Measurements from ENCODE around the gene DUSP22. TPM values are rescaled to one million over a fixed set of nuclear protein-coding genes. Genes with fewer than 3 reads are reported as not detected.
"Not testable (repeated sequence)": the region's sequence is repeated elsewhere in the genome, so short reads cannot be mapped to it uniquely, and the experiment has no call there.

DUSP22 gene
- total RNA-seq, 1 experiment from 2014 or later: 18.6 TPM

DNA sequence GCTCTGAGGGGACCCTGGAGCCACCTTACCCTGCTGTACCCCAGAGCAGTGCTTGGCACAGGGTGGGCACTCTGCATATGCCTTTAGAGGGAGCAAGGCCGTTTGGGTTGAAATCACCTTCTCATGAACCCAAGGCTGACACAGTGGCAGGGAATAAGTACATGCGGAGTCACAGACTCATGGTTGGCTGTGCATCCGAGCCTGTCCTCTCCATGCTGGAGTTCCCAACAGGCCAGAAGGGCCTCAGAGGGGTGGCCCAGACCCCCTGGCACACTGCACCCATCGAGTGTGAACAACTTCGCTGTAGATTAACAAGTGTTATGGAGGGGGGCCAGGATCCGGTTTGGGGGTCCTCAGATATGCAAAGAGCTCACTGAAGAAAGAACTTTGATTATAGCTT, 78.3 kb downstream of the DUSP22 start:
- Histone ChIP-seq H3K4me3 (ENCODE audit: low read depth, low read length) (no peak overlapping the region), H3K9me3 (no peaks in the 10 kb centered on the region), H3K27me3 (replicated peaks; ENCODE audit: control insufficient read depth, insufficient read depth, low read length) (no peaks in the 10 kb centered on the region), H3K4me1 (no peaks in the 10 kb centered on the region), H3K36me3 (ENCODE audit: control insufficient read depth, insufficient read depth, low read length) (no peaks in the 10 kb centered on the region)
- Mint-ChIP-seq H3K4me3 (ENCODE audit: unreplicated experiment) (no peak overlapping the region), H3K27ac (ENCODE audit: unreplicated experiment) (no peak overlapping the region), H3K36me3 (ENCODE audit: insufficient read depth, unreplicated experiment) (no peaks in the 10 kb centered on the region), H3K27me3 (ENCODE audit: insufficient read depth, unreplicated experiment) (peaks cover 37% of the 10 kb centered on the region), H3K9me3 (ENCODE audit: unreplicated experiment) (peaks cover 5% of the 10 kb centered on the region), H3K4me1 (ENCODE audit: low read depth, unreplicated experiment) (no peaks in the 10 kb centered on the region)
- intact Hi-C loops (cut with micrococcal nuclease; ENCODE audit: unreplicated experiment): no loop called here
- BruUV-seq (replicated peaks): no TSS peak
- DNase-seq: no peak
- ChIA-PET POLR2A (no interaction called here), CTCF (no interaction called here)
- TF ChIP-seq, protein P1, sequence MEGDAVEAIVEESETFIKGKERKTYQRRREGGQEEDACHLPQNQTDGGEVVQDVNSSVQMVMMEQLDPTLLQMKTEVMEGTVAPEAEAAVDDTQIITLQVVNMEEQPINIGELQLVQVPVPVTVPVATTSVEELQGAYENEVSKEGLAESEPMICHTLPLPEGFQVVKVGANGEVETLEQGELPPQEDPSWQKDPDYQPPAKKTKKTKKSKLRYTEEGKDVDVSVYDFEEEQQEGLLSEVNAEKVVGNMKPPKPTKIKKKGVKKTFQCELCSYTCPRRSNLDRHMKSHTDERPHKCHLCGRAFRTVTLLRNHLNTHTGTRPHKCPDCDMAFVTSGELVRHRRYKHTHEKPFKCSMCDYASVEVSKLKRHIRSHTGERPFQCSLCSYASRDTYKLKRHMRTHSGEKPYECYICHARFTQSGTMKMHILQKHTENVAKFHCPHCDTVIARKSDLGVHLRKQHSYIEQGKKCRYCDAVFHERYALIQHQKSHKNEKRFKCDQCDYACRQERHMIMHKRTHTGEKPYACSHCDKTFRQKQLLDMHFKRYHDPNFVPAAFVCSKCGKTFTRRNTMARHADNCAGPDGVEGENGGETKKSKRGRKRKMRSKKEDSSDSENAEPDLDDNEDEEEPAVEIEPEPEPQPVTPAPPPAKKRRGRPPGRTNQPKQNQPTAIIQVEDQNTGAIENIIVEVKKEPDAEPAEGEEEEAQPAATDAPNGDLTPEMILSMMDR (IDR thresholded peaks at IDR 0.05; ENCODE audit: insufficient read depth in 1 of 2, low read depth in 1 of 2, low read length in 1 of 2, severe bottlenecking in 1 of 2, unreplicated experiment in 1 of 2): no peak

DNA sequence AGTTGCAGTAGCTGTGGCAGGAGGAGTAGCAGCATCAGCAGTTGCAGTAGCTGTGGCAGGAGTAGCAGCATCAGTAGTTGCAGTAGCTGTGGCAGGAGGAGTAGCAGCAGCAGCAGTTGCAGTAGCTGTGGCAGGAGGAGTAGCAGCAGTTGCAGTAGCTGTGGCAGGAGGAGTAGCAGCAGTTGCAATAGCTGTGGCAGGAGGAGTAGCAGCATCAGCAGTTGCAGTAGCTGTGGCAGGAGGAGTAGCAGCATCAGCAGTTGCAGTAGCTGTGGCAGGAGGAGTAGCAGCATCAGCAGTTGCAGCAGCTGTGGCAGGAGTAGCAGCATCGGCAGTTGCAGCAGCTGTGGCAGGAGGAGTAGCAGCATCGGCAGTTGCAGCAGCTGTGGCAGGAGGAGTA, 79.6 kb downstream of the DUSP22 start:
- H3K4me3 ChIP-seq (ENCODE audit: low read depth, low read length); H3K4me1 ChIP-seq; POLR2A ChIA-PET; DNase-seq; H3K36me3 Mint-ChIP-seq (ENCODE audit: insufficient read depth, unreplicated experiment); H3K4me3 Mint-ChIP-seq (ENCODE audit: unreplicated experiment); H3K27ac Mint-ChIP-seq (ENCODE audit: unreplicated experiment); H3K27me3 ChIP-seq (replicated peaks; ENCODE audit: control insufficient read depth, insufficient read depth, low read length); H3K4me1 Mint-ChIP-seq (ENCODE audit: low read depth, unreplicated experiment); H3K9me3 Mint-ChIP-seq (ENCODE audit: unreplicated experiment); BruUV-seq (replicated peaks); intact Hi-C loops (cut with micrococcal nuclease; ENCODE audit: unreplicated experiment); H3K36me3 ChIP-seq (ENCODE audit: control insufficient read depth, insufficient read depth, low read length); H3K9me3 ChIP-seq: not testable (repeated sequence)
- CTCF ChIA-PET: interaction anchor here (1.1 kb wide), 1 partner anchor 183 kb away, joined by 4 read pairs; no protein-coding TSS in a partner anchor
- peaks cover 36% of the 10 kb centered on the region for H3K27me3 Mint-ChIP-seq (ENCODE audit: insufficient read depth, unreplicated experiment)

DNA sequence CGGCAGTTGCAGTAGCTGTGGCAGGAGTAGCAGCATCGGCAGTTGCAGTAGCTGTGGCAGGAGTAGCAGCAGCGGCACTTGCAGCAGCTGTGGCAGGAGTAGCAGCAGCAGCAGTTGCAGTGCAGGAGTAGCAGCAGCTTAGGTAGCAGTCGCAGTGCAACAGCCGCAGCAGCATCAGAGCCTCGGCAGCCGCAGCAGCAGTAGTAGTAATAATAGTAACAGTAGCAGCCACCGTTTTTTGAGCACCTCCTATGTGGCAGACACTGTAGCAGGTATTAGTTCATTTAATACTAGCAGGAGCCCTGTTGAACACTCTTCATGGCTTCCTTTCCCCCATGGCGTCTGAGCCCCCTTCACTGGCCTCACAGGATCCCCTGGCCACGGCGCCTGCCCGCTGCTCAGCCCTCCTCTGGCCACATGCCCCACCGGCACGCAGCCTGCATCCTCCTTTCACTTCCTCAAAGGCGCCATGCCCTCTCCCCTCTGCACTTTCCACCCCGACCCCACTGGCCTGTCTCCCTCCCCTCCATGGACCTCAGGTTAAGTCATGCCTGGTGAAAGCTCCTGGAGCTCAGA, 80.1 kb downstream of the DUSP22 start:
- no peaks in the 10 kb centered on the region for H3K36me3 Mint-ChIP-seq (ENCODE audit: insufficient read depth, unreplicated experiment)
- no TSS peak for BruUV-seq (replicated peaks)
- H3K27me3 ChIP-seq (replicated peaks; ENCODE audit: control insufficient read depth, insufficient read depth, low read length): no peaks in the 10 kb centered on the region
- no peak overlapping the region for H3K27ac Mint-ChIP-seq (ENCODE audit: unreplicated experiment)
- TF ChIP-seq, protein P1 (IDR thresholded peaks at IDR 0.05; ENCODE audit: insufficient read depth in 1 of 2, low read depth in 1 of 2, low read length in 1 of 2, severe bottlenecking in 1 of 2, unreplicated experiment in 1 of 2): no peak
- CTCF ChIA-PET: interaction anchor here (1.1 kb wide), 1 partner anchor 183 kb away, joined by 4 read pairs; no protein-coding TSS in a partner anchor
- POLR2A ChIA-PET: no interaction called here
- no peaks in the 10 kb centered on the region for H3K9me3 Mint-ChIP-seq (ENCODE audit: unreplicated experiment)
- H3K4me3 Mint-ChIP-seq (ENCODE audit: unreplicated experiment): no peak overlapping the region
- H3K4me1 Mint-ChIP-seq (ENCODE audit: low read depth, unreplicated experiment): no peaks in the 10 kb centered on the region
- H3K4me1 ChIP-seq: no peaks in the 10 kb centered on the region
- H3K27me3 Mint-ChIP-seq (ENCODE audit: insufficient read depth, unreplicated experiment): peaks cover 36% of the 10 kb centered on the region
- DNase-seq: no peak
- intact Hi-C loops (cut with micrococcal nuclease; ENCODE audit: unreplicated experiment): no loop called here
- H3K36me3 ChIP-seq (ENCODE audit: control insufficient read depth, insufficient read depth, low read length): no peaks in the 10 kb centered on the region
- no peak overlapping the region for H3K4me3 ChIP-seq (ENCODE audit: low read depth, low read length)
- H3K9me3 ChIP-seq: no peaks in the 10 kb centered on the region

DNA sequence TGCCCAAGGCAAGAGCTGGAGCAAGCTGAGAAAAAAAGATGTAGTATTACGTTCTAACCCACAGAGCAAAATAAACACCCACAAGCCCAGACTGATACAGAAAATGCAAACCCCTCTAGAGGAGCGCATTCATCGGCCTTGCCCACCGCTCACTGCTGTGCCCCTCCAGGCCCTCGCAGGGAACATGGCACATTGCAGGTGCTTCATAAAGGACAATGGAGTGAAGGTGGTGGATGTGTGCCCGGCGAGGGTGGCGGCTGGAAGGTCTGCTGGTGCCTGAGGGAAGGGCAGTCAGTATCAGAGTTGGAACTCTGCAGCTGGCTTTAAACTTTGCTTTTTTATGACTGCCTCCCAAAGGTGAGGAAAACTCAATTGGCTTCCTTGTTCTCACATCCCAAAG, 80.7 kb downstream of the DUSP22 start:
- Mint-ChIP-seq H3K27ac (ENCODE audit: unreplicated experiment) (no peak overlapping the region), H3K4me1 (ENCODE audit: low read depth, unreplicated experiment) (no peaks in the 10 kb centered on the region), H3K4me3 (ENCODE audit: unreplicated experiment) (no peak overlapping the region), H3K9me3 (ENCODE audit: unreplicated experiment) (no peaks in the 10 kb centered on the region), H3K27me3 (ENCODE audit: insufficient read depth, unreplicated experiment) (peaks cover 31% of the 10 kb centered on the region), H3K36me3 (ENCODE audit: insufficient read depth, unreplicated experiment) (no peaks in the 10 kb centered on the region)
- intact Hi-C loops (cut with micrococcal nuclease; ENCODE audit: unreplicated experiment): no loop called here
- no peaks in the 10 kb centered on the region for H3K27me3 ChIP-seq (replicated peaks; ENCODE audit: control insufficient read depth, insufficient read depth, low read length)
- H3K4me1 ChIP-seq: no peaks in the 10 kb centered on the region
- BruUV-seq (replicated peaks): no TSS peak
- no peaks in the 10 kb centered on the region for H3K36me3 ChIP-seq (ENCODE audit: control insufficient read depth, insufficient read depth, low read length)
- TF ChIP-seq, protein P1 (IDR thresholded peaks at IDR 0.05; ENCODE audit: insufficient read depth in 1 of 2, low read depth in 1 of 2, low read length in 1 of 2, severe bottlenecking in 1 of 2, unreplicated experiment in 1 of 2): no peak
- H3K9me3 ChIP-seq: no peaks in the 10 kb centered on the region
- ChIA-PET POLR2A (no interaction called here), CTCF (no interaction called here)
- no peak for DNase-seq
- no peak overlapping the region for H3K4me3 ChIP-seq (ENCODE audit: low read depth, low read length)
